Measurements from ENCODE around the gene ZNRF2.
"Not testable (repeated sequence)": the region's sequence is repeated elsewhere in the genome, so short reads cannot be mapped to it uniquely, and the experiment has no call there.

Gene ZNRF2

GRCh38 chr7:30292416-30293038 lies 8.1 kb downstream of the ZNRF2 start:
- DNase-seq = not testable (repeated sequence)

GRCh38 chr7:30296304-30296703 lies 11.9 kb downstream of the ZNRF2 start:
- not testable (repeated sequence) for DNase-seq

- DNase-seq = not testable (repeated sequence)
Observed at GRCh38 chr7:30297499-30297898, 13.1 kb downstream of the ZNRF2 start.

GRCh38 chr7:30298409-30298808 lies 14.0 kb downstream of the ZNRF2 start:
- not testable (repeated sequence) for DNase-seq

- no peak for DNase-seq
Observed at GRCh38 chr7:30301751-30302150, 17.4 kb downstream of the ZNRF2 start.

GRCh38 chr7:30302656-30303311 lies 18.4 kb downstream of the ZNRF2 start:
- no peak for DNase-seq

- no peak for DNase-seq
Observed at GRCh38 chr7:30303312-30304039, 19.1 kb downstream of the ZNRF2 start.

- no peak for DNase-seq
Observed at GRCh38 chr7:30304177-30304884, 19.9 kb downstream of the ZNRF2 start.

GRCh38 chr7:30306976-30307375 lies 22.6 kb downstream of the ZNRF2 start:
- DNase-seq = no peak

- no peak for DNase-seq
Observed at GRCh38 chr7:30308389-30308788, 24.0 kb downstream of the ZNRF2 start.

- no peak for DNase-seq
Observed at GRCh38 chr7:30309302-30309701, 24.9 kb downstream of the ZNRF2 start.

GRCh38 chr7:30309842-30310435 lies 25.5 kb downstream of the ZNRF2 start:
- no peak for DNase-seq

- DNase-seq = no peak
Observed at GRCh38 chr7:30310674-30311362, 26.4 kb downstream of the ZNRF2 start.

- no peak for DNase-seq
Observed at GRCh38 chr7:30312178-30312577, 27.8 kb downstream of the ZNRF2 start.

- DNase-seq = no peak
Observed at GRCh38 chr7:30313348-30313747, 29.0 kb downstream of the ZNRF2 start.

- DNase-seq = no peak
Observed at GRCh38 chr7:30313793-30314192, 29.4 kb downstream of the ZNRF2 start.

GRCh38 chr7:30315589-30315988 lies 31.2 kb downstream of the ZNRF2 start:
- DNase-seq = no peak

GRCh38 chr7:30320392-30320791 lies 36.0 kb downstream of the ZNRF2 start:
- DNase-seq = no peak

- DNase-seq = no peak
Observed at GRCh38 chr7:30321089-30321881, 36.9 kb downstream of the ZNRF2 start.

GRCh38 chr7:30321882-30322192 lies 37.4 kb downstream of the ZNRF2 start:
- no peak for DNase-seq

- DNase-seq = peak; percentile 2
Observed at GRCh38 chr7:30322271-30323005, 38.0 kb downstream of the ZNRF2 start.

Measured in CD4-positive, alpha-beta T cell treated with Interferon gamma for 1 hour (primary cell).